SJSA1 (cell line): ENCODE measurements around the gene AGAP9. TPM values are rescaled to one million over a fixed set of nuclear protein-coding genes. Genes with fewer than 3 reads are reported as not detected.
"Not testable (repeated sequence)": the region's sequence is repeated elsewhere in the genome, so short reads cannot be mapped to it uniquely, and the experiment has no call there.

ENCODE experiments used
- DNase-seq, 2 experiments: peaks; one replicate each; pipeline ENCODE4 v3.0.0-alpha.2; 2015 to 2020; ENCODE audit warnings: low spot score in 2 of 2, low read depth in 1 of 2
- H3K27ac ChIP-seq: fragments of 250-450 bp; sonication (Bioruptor Pico); 2 replicates; pipeline ENCODE4 v1.5.1; 2020; ENCODE audit warnings: mild to moderate bottlenecking, moderate library complexity
- H3K27me3 ChIP-seq: fragments of 250-450 bp; sonication (Bioruptor Pico); replicated peaks from 2 replicates; pipeline ENCODE4 v1.5.1; 2020; ENCODE audit warnings: mild to moderate bottlenecking, moderate library complexity
- H3K36me3 ChIP-seq: fragments of 250-450 bp; sonication (Bioruptor Pico); 2 replicates; pipeline ENCODE4 v1.5.1; 2020; ENCODE audit warnings: mild to moderate bottlenecking
- H3K4me1 ChIP-seq: fragments of 250-450 bp; sonication (Bioruptor Pico); replicated peaks from 2 replicates; pipeline ENCODE4 v1.6.1; 2021; ENCODE audit warnings: mild to moderate bottlenecking
- H3K4me3 ChIP-seq: fragments of 250-450 bp; sonication (Bioruptor Pico); 2 replicates; pipeline ENCODE4 v1.5.1; 2020; ENCODE audit warnings: mild to moderate bottlenecking
- H3K9me3 ChIP-seq: fragments of 250-450 bp; sonication (Bioruptor Pico); replicated peaks from 2 replicates; pipeline ENCODE4 v1.5.1; 2020; ENCODE audit warnings: mild to moderate bottlenecking
- total RNA-seq: library from RNA; depleted of rRNA; stranded (reverse); fragments of >200 nt; shearing (Covaris generic); gene quantifications from 2 replicates; pipeline ENCODE4 v1.2.3, GENCODE V29; 2014

Gene AGAP9
- total RNA-seq, 1 experiment from 2014 or later, result 1.0 TPM

DNA sequence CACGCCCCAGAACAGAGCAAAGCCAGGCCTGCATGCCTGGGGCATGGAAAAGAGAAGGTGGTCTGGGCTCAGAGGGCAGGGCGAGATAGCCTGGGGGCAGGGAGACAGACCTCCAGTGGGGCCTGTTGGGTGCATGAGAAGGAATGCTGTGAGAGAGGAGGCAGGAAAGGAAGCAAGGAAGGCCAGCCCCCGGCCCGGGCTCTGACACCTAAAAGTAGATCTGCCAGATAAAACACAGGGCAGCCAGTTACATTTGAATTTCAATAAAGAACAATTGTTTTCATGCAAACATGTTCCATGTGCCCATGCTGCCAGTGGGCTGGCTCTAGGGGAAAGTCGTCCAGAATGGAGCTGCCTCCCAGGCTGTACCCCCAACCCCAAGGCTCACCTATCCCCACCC is 45.3 kb downstream of the AGAP9 start:
- not testable (repeated sequence) for H3K36me3 ChIP-seq, H3K4me3 ChIP-seq, DNase-seq

DNA sequence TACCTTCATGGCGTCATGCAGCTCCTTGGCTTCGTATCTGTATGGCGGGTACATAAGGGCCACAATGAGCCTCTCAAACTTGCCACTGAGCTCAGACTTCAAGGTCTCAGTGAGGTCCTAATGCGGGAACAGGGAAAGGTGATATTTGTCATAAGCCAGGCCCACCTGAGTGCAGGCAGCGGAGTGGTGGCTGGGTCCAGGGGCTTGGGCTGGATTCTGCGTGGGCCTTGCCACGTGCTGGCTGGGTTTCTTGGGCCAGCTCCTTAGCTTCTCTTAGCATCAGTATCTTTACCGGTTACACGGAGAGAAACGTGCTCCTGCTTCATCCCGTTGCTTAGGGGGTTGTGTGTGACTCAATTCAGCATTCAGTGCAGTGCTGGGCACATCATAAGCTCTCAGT is 46.4 kb downstream of the AGAP9 start:
- not testable (repeated sequence) for H3K27ac ChIP-seq, DNase-seq, H3K36me3 ChIP-seq, H3K27me3 ChIP-seq, H3K4me3 ChIP-seq, H3K9me3 ChIP-seq, H3K4me1 ChIP-seq

More for the DNA sequence above, 45.3 kb downstream of the AGAP9 start:
- H3K4me1 ChIP-seq, H3K9me3 ChIP-seq, H3K27ac ChIP-seq, H3K27me3 ChIP-seq: not testable (repeated sequence)

DNA sequence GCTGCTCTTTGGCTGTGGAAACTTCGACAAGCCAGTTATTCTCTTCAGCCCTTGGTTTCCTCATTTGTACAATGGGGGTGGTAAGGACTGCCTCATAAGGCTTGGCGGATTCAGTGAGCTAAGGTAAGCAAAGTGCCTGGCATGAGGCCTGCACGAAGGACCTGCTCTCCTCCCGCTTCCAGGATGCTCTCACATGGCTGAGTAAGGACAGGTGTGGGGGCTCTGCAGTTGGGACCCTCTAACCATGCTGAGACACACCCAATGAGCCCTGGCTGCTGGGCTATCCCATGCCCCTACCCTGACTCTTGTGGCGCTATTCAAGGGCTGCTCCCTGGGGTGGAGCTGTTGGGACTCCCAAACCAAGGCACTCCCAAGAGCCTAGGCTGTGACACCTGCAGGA is 48.3 kb downstream of the AGAP9 start:
- not testable (repeated sequence) for H3K4me3 ChIP-seq, H3K9me3 ChIP-seq, DNase-seq, H3K36me3 ChIP-seq, H3K4me1 ChIP-seq, H3K27ac ChIP-seq, H3K27me3 ChIP-seq

DNA sequence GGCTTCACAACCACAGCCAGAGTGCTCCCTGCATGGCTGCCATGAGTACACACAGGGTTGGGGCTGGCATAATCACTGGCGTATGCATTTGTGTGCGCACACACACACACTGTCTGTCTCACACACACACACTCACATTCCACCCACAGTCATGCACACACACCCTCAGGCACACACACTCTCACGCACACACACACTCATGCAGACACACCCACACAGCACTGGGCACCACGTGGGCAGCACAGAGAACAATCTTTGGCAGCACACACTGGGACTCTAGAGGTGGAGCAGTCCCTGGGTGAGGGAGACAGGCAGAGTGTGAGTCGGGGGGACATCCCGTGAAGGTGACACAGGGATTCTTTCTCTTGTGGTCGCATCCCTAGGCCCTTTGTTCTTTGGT is 49.9 kb downstream of the AGAP9 start:
- not testable (repeated sequence) for H3K4me1 ChIP-seq, H3K27ac ChIP-seq, H3K4me3 ChIP-seq, H3K9me3 ChIP-seq, H3K27me3 ChIP-seq, DNase-seq, H3K36me3 ChIP-seq

DNA sequence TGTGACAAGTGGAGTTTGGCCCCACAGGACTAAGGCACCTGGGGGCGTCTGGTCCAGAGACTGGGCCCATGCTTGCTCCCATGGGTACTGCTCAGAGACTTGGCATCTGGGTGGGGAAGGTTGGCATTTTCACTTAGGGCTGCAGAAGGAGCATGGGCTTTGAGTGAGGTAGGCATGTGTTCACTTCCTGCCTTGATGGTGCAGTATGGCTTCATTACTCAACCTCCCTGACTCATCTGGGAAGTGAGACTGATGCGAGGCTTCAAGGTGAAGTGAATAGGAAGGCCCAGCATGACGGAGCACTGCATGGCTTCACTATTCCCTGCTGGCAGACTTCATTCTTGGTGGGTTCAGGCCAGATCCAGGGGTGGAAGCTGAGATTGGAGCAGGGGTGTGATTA is 50.8 kb downstream of the AGAP9 start:
- H3K4me3 ChIP-seq, H3K4me1 ChIP-seq, DNase-seq, H3K27me3 ChIP-seq, H3K9me3 ChIP-seq, H3K36me3 ChIP-seq, H3K27ac ChIP-seq: not testable (repeated sequence)

DNA sequence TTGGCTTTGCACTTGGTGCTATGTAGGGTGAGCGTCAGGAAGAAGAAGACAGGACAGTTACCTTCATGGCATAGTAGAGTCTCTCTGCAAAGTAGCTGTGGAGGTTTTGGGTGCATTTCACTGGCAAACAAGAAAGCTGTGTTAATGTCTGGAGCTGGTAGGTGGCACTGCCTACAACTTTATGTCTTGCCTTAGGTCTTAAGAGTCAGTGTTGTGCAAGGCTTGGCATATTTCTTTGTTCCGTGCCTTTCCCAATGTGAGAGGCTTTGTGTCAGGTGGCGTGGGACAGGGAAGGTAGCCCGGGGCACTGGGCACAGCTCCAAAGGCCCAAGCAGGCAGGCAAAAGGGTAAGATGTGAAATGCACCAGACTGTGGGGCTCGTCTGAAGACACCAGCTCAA is 51.4 kb downstream of the AGAP9 start:
- not testable (repeated sequence) for H3K9me3 ChIP-seq, DNase-seq, H3K27ac ChIP-seq, H3K4me1 ChIP-seq, H3K36me3 ChIP-seq, H3K4me3 ChIP-seq, H3K27me3 ChIP-seq

DNA sequence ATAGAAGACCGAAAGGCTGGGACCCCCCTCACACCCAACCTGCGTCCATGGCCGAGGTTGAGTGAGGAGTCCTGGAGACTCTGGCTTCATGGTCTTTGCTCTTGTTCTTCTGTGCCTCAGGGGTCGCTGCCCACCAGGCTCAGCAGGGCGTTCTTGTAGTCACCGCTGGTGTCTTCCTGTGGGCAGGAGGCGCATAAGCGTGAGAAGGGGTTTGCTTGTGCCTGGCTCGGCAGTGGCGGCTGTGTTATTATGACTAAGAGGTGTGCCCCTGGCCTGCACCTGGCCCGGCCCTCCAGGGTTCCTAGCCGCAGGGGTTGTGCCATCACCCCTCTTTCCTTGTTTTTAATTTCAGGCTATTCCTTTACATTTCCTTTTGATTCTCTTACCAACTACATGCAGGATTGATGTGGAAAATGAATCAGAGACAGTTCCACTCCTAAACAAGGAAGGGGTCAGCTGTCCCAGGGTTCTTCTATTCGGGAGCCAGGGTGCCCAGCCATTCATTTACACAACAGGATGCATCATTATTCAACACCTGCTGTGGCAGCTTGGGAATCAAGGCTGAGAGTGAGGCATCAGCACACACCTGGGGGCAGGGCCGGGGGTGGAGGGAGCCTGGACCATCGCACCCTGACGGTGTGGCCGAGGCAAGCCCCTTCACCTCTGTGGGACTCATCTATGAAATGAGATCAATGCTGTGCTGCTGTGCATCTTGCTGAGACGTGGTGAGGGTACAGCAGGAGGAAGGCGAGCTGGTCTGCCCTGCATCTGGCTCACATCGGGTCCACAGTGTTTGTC is 54.5 kb downstream of the AGAP9 start:
- H3K4me3 ChIP-seq, H3K4me1 ChIP-seq, H3K9me3 ChIP-seq, H3K27me3 ChIP-seq, H3K36me3 ChIP-seq, H3K27ac ChIP-seq, DNase-seq: not testable (repeated sequence)

DNA sequence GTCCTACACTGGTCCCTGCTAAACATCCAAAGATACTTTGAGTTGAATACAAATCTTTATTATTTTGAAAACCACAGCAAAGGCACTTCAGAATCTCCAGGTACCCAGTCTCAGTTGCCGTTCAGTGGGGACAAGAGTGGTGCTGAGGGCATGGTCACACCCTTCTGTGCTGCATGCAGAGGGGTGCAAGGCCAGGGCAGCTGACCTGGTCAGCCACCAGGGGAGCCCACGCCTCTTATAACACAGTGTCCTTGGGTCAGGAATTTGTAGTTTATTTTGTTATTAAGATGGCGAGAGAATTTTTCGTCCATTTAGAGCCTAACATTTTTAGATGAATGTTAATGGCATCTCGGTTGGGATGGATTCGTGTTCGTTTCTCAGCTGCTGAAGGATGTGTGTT is 55.5 kb downstream of the AGAP9 start:
- H3K9me3 ChIP-seq, H3K27me3 ChIP-seq, DNase-seq, H3K36me3 ChIP-seq, H3K27ac ChIP-seq, H3K4me1 ChIP-seq, H3K4me3 ChIP-seq: not testable (repeated sequence)

DNA sequence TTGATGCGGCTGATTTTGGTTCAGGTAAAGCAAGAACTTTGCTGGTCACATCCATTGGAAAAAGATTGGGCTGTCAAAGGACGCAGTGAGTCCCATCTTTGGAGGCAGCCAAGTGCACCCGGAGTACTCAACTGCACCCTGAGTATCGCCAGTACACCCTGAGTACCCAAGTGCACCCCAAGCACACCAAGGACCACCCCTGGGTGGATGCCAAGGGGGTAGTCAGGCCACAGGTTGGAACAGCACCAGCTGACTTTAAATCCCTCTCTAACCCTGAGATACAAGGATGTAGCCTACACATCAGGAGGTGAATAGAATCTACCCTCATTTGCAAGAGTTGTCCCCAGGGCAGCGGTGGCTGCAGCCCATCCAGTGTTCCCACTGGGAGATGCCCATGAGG is 56.0 kb downstream of the AGAP9 start:
- not testable (repeated sequence) for H3K4me1 ChIP-seq, H3K27ac ChIP-seq, H3K27me3 ChIP-seq, H3K36me3 ChIP-seq, H3K4me3 ChIP-seq, H3K9me3 ChIP-seq
- peak in 1 of 2 experiments; percentile 34 for DNase-seq

DNA sequence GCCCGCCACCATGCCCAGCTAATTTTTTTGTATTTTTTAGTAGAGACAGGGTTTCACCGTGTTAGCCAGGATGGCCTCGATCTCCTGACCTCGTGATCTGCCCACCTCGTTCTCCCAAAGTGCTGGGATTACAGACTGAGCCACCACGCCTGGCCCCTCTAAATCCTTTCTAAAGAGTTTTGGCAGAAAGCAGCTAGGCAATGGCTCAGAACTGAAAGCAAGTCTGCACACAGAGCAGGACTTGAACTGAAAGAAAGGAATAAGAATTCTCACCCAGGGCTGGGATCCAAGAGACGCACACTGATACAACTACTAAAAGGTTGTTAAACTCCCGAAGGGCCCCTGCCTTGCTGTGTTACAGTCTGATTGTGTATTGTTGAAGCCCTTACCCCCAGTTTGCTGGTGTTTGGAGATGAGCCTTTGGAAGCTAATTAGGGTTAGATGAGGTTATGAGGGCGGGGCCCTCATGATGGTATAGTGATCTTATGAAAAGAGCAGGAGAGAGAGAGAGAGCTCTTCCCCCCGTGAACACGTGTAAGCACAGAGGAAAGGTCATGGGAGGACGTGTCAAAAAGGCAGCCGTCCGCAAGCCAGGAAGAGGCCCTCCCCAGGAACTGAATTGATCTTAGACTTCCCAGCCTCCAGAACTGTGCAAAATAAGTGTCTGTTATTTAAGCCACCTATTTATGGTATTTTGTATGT is 58.1 kb downstream of the AGAP9 start:
- H3K4me3 ChIP-seq, H3K4me1 ChIP-seq, H3K36me3 ChIP-seq, H3K9me3 ChIP-seq, H3K27ac ChIP-seq, DNase-seq, H3K27me3 ChIP-seq: not testable (repeated sequence)

DNA sequence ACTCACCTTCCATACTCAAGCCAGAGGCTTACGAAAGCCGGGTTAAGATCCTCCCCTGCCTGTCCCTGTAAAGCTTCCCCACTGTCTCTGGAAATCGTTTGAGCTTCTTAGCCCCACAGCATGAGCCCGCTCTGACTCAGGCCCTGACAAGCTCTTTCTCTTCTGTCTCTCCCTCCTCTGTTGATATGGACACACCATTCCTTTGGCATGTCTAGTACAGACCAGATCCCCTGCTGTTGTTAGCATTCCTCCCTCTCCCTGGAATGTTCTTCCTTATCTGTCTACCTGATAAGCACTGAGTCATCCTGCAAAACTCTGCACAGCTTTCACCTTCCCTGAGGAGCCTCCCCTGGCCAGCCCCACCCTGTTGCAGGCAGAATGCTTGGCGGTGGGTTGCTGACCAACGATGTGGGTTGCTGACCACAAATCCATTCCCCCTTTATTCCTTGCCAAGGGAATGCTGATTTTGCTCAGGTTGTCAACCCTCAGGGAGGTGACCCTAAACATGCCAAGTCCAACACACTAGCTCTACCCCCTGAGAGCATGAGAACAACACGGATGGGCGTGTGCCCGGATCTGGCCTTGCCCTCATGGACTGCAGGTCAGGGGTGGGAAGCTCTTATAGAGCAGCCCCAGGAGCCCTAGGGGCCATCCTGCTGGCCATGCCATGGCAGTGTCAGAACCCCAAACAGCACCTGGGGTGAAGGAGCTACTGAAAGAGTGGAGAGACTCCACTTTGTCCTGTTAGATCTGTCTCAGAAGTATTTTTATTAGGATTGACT is 60.7 kb downstream of the AGAP9 start:
- H3K4me1 ChIP-seq, result peaks cover 13% of the 10 kb centered on the region
- not testable (repeated sequence) for H3K9me3 ChIP-seq, H3K27ac ChIP-seq, H3K4me3 ChIP-seq, H3K36me3 ChIP-seq, DNase-seq, H3K27me3 ChIP-seq

DNA sequence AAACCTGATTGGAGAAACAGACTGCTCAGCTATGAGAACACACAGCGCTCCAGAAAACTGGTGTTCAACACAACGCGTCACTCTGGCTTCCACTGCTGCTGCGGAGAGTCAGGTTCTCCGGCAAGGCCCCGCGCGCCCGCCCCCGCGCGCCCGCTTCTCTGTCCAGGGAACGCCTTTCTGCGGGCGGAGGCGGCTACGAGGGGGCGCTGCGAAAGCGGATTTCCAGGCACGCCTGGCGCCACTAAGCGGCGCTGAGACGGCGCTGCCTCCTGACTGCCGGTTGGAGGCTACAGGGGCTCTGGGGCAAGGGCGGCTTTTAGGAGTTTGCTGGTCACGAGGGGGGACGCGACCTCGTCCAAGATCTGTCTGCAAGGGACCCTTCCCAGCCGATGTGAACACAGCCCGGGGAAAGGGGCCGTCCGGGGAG is 62.2 kb downstream of the AGAP9 start:
- peak; percentile 77 to 85 for DNase-seq
- not testable (repeated sequence) for H3K4me3 ChIP-seq, H3K27me3 ChIP-seq, H3K27ac ChIP-seq, H3K36me3 ChIP-seq, H3K9me3 ChIP-seq
- peaks cover 22% of the 10 kb centered on the region for H3K4me1 ChIP-seq

DNA sequence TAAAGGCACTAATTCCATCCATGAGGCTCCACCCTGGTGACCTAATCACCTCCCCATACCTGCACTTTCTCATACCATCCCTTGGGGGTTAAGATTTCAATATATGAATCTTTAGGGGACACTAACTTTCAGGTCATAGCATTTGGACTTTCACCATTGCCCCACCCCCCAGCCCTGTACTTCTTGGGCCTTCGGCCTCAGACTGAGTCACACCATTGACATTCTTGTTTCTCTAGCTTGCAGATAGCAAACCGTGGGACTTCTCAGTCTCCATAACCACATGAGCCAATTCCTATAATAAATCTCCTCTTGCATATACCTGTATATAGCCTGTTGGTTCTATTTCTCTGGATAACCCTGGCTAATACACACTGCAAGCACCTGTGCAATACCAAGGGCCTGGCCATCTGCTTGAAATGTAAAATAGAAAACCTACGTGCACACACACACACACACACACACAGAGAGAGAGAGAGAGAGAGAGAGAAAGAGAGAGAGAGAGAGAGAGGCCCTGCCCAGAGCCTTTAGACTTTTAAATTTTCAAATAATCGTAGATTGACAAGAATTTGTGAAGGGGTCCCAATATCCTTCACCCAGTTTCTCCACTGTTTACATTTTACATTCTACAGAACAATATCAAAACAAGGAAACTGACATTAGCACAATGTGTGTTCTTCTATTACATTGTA is 64.8 kb downstream of the AGAP9 start:
- Histone ChIP-seq H3K9me3 (no peaks in the 10 kb centered on the region), H3K27ac (peak overlapping the region; percentile 58), H3K27me3 (no peaks in the 10 kb centered on the region), H3K36me3 (no peaks in the 10 kb centered on the region), H3K4me1 (peaks cover 35% of the 10 kb centered on the region), H3K4me3 (no peak overlapping the region)
- DNase-seq, result peak in 1 of 2 experiments; percentile 59

DNA sequence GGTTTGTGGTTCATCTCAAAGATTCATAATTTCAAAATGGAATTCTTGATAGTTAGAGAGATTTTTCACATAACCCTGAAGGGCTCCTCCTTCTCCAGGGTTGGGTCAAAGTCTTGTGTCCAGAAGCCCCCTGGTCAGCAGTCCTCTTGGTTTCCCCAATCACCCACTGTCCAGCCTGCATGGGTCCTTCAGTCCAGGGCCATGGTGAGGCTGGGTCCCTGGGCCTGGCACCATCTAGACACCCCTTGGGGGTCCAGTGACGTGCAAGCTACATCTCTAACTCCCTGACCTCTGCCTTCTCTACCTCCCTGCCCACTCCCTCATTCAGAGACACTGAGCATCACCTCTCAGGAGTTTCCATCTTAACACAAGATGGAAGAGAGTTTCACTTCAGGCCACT is 65.6 kb downstream of the AGAP9 start:
- Histone ChIP-seq H3K4me3 (no peak overlapping the region), H3K36me3 (no peaks in the 10 kb centered on the region), H3K4me1 (peaks cover 35% of the 10 kb centered on the region), H3K27ac (no peak overlapping the region), H3K27me3 (no peaks in the 10 kb centered on the region), H3K9me3 (no peaks in the 10 kb centered on the region)
- no peak for DNase-seq
